G401.6 (cell line): ENCODE measurements around the gene CTIF.

Experiments used
- FAIRE-seq: peaks from 2 replicates; lab custom pipeline; 2012; peaks lifted over from hg19 to GRCh38; lab: Jason Lieb, UNC

Gene CTIF

DNA sequence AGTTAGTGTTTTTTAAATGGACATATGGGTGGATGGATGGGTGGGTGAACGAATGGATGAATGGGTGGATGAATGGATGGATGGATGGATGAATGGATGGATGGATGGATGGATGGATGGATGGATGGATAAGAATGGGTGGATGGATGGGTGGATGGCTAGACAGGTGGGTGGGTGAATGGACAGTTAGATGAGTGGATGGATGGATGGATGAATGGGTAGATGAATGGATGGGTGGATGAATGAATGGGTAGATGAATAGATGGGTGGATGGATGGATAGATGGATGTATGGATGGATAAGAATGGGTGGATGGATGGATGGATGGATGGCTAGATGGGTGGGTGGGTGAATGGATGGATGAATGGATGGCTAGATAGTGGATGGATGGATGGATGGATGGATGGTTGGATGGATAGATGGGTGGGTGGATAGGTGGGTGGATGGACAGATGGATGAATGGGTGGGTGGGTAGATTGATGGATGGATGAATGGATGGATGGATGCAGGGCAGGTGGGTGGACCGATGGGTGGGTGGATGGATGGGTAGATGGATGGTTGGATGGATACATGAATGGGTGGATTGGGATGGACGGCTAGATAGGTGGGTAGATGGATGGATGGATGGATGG lies 64.0 kb downstream of the CTIF start:
- FAIRE-seq, result no peak

DNA sequence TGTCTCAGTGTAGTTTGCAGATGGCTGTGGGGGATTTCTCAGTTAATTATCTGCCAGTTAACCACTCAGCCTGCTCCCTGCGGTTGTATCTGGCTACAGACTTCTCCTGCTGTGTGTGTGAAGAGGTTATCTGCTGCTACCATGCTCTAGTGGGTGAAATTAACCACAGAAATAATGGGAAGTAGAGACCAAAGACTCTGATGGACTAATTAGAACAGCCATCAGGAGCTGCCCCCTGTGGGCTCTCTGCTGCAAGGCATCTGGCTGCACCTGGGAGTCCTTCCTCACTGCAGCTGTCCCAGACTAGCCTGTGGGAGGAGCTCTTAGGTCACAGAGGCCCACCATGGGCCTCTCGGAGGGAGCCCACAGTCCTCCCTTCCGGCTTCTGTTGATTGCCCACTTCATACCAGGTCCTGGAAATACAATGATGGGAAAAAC lies 66.6 kb downstream of the CTIF start:
- no peak for FAIRE-seq

DNA sequence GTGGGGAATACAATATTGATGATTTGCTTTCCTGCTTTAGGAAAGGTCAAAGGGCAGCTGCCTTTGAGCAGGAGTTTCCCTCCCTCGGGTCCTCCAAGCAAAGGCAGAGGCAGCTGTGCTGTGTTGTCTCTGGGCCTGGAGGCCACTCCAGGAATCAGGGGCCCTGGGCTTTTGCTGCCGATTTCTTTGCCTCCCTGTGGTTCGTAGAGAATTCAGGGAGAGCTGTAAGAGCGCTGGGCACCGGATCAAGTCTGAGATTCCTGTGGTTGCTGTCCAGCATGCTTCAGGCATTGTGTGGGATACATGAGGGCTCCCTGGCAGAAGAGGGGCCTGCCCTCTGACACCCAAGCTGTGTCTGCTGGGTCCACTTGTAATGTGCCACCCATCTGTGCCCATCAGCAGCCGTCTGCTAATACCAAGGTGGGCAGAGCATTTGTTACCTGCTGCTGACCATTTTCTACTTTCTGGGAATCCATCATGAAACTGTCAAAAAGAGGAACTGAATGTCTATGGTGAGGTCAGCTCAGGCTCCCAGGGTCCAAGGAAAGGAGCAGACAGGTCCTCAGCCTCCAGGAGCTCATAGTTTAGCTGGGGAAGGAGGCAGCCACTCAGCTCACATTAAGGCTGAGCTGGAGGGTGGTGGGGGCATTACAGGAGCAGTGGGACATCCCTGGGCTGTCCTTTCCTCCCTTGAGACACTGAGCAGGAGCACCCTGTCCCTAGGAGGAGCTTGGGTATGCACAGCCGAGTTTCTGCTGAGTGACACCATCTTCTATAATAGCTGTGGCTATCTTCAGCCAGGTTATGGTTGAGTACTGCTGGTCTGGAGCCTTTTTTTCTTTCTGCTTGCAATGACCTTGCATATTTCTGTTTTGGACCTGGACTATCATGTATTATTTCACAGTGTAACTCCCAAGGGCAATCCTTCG lies 68.5 kb downstream of the CTIF start:
- FAIRE-seq, result no peak

DNA sequence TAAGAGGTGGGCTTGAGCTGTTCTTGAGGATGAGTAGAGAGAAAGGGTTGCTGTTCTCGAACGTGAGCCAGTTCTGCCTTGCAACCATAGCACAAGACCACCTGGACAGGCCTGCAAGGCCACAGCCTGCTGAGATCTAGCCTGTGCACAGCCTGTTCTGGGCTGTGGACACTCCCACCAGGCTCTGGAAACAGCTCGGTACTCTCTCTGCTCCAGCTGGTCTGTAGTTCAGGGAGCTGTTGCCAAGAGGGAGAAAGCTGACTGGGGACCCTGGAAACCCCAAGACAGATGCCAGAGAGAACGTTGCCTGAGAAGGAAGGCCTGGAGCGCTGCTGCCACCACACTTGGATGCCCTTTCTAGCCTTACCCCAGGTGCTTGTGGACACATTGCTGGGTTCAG lies 69.8 kb downstream of the CTIF start:
- FAIRE-seq, result no peak

DNA sequence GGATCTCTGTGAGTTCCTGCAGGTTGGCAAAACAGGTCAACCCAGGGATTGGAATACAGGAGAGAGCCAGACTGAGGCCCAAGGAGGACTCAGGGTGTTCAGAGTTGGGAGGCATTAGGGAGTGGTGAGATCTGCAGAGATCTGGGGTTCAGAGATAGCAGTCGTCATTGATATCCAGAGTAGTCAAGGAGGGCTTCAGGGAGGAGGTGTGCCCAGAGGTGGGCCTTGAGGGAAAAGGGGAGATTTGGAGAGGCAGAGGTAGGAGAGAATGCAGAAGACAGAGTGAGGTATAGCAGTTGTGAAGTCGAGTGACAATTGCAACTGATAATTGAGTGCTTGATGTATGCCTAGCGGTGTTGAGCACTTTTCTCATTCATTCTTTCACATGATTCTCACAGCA lies 70.3 kb downstream of the CTIF start:
- FAIRE-seq, result no peak

DNA sequence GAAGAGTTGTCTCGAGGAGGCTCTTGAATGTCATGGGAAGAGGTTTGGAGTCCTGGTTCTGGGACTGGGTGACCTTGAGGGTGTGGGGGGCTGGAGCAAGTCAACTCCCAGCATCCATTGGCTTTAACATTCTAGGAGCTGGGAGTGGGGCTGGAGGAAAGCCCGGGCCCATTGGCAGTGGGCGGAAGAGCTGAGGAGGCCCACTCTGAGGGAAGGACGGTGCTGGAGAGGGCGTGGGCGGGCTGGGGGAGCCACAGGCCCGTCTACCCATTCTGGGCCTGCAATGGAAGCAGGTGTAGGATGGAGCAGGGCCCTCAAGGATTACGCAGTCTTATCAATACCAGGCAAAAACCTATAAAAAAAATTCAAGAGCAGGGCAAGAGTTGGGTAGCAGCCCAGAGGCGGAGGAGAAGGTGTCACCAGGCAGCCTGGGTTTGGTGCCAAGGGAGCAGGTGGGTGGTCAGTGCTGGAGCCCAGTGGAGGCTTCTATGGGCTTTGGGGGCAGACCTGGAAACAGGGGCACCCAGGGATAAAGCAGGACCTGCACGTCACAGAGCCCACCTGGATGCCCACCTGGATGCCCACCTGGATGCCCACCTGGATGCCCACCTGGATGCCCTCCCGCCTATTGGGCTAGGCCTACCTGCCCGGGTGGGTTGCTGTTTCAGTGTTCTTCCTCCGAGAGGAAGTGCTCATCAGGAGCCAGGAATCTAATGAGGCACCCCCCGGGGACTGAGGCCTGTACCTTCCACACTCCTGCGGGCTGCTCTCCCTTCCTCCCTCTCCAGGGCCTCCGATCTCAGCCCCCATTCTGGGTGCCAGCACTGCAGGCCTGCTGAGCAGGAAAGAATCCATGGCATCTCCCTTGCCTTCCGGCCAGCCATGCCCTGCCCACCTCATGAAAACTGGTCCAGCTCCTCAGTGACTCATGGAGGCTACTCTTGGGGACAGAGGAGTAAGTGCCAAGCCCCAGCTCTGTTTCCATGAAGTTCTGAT lies 71.3 kb downstream of the CTIF start:
- FAIRE-seq, result no peak

DNA sequence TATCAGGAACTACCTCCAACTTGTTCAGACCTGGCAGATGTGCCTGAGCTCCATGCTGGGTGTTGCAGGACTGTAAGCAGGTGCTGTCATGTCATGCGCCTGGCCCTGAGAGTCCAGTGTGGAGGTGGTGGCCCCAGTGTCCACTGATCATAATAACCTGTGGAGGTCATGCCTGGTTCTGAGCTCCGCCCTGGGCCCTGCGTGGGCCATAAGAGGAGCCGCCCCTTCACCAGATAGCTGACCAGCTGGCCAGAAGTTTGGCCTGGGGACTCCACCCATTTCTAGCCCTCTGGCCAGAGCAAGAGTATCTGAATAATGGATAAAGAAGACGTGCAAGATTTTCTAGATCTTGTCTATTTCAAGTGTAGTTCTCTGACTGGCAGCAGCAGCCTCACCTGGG lies 72.4 kb downstream of the CTIF start:
- no peak for FAIRE-seq

DNA sequence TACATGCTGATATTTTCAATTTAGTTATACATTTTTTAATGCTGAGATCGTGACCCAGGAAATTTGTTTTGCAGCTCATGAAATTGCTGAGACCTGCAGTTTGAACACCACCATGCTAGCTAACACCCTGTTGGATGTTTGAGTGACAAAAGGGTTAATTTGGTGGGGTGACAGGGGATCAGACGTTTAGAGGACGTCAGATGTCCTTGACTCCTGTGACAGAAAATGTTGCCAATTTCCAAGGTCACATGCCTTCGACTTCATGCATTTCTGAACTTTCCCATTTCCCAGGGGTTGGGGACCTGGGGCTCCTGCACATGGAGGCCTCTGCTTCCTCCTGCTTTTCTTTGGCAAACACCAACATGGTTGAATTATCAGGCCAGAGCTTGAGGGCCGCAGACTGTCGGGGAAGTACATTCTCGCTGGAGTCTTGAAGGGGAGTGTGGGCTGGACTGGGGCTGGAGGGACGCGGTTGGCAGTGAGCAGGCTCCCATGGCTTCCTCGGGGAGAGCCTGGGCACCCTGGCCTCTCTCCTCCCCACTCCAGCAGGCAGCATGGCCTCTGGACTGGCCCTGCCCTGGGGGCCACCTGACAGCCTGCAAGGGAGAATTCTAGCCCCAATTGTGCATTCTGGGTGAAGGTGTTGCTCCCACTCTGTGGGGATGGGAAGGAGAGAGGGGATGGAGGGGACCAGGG lies 73.1 kb downstream of the CTIF start:
- FAIRE-seq, result no peak

DNA sequence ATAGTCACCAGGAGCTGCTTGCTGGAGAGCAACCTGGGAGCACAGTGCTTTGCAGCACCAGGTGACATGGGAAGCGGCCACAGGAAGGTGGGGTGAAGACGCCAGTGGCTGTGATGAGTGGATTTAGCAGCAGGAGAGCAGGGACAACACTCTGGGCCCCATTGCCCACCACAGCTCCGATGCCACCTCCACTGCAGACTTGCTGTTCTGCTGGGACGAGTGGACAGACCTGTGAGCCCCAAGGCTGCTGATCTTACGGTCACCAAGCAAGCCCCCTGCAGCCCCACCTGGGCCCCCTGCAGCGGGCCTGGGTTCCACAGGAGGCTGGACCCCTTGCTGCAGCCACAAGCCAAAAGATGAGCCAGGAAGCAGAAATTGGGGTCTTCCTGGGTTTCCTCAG lies 73.7 kb downstream of the CTIF start:
- no peak for FAIRE-seq

DNA sequence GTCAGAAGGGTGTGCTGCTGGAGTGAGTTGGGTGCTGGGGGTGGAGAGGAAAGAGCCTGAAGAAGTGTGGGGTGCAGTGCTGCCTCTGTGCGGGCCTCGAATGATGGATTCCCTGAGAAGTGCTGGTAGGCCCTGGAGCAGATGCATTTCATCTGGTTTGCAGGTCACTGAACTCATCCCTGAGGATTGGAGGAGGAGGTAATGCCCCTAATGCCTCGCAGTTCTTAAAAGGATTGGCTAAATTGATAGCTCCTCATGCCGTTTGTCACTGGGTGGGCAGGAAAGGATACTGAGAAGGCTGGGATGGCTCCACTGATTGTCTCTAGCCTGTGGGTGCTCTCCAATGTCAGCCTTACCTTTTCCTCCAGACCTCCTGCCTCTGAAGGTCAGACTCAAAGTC lies 74.1 kb downstream of the CTIF start:
- FAIRE-seq, result no peak

DNA sequence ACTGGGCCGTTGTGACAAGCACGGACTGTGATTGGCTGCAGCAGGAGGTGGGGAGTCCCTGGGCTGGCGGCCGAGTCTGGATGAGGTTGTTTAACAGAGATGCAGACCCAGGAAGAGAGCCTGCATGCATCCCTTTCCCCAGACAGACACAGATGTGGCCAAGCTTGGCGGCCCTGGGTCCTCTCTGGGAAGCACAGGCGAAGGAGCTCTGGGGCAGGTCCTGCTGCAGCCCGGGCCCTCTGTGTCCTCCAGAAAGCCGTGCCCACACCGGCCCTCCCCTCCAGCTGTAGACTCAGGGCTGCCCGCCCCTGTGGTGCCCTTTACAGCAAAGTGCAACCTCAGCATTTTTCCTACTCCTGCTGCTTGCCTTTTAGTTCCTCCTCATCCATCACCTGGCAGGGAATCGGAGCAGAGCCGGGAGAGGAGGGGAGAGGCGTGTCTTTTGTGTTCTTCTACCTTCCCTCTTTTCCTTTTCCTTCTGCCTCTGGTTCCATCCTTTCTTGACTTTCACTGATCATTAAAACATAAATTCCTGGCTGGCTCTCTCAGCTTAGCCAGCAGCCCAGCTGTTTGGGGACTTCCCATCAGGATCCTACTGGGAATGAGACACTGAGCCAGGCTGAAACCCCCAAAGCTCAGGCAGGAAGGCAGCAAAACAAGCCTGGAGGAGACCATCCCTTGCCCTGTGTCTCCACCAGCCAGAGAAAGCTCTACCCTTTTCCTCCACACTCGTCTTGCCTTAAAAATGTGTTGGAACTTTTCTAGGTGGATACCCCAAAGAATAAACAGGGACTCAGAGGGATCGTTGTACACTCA lies 75.0 kb downstream of the CTIF start:
- FAIRE-seq, result no peak

DNA sequence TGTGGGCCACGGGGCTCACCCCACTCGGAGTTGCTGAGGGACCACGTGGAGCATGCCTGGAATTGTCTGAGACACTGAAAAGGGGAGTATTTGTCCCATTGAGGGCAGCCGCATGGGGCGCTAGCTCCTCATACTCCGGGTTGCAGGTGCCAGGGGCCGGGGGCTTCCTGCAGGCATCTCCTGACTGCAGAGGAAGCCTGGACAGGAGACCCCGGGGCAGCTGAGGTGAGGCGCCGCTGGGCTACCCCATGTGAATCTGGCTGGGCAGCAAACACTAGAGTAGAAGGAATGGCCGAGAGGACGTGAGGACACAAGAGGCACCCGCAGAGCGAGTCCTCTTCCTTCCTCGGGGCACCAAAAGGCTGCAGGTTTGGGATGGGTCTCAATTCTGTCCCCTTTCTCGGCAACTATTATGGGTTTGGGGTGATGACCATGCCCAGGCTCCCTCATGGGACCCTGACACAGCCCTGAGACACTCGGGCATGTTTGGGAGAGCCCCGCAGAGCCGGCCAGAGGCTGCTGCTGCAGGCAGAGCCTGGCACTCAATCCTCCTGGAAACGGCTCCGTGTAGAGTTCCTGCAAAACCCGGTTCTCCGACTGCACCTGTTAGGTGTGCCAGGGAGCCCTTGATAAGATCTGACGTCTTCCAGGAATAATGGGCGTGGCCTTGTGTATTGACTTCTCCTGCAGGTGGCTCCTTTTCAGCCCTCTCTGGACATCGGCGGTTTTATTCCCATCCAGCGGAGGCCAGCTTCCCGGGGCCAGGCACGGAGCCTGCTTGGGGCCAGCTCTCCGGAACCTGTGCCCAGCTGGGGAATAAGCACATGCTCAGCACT lies 77.0 kb downstream of the CTIF start:
- no peak for FAIRE-seq

DNA sequence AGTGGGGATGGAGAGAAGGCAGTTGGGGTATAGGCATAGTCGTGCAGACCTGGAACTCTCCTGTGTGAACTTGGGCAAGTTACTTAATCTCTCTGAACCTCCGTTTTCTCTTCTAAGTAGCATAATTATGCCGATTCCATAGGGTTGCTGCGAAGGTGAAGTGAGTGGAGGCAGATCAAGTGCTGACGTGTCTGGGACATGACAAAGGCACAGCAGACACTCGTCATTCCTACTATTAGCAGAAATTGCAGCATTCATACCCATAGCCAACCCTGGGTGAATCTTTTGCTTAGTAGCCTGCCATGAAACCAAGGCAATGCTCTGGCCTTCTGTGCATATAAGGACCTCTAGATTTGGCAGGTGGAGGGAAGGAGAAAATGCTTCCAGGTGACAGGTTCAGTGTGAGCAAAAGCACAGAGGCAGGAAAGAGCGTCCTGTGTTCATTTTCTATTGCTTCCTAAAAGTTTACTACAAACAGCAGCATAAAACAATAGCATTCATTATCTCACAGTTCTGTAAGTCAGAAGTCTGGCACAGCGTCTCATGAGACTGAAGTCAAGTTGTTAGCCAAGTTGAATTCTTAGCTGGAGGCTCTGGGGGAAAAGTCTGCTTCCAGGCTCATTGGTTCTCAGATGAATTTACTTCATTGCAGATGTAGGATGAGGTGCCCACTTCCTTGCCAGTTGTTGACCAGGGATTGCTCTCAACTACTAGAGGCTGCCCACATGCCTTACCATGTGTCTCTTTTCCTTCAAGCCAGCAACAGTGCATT lies 77.8 kb downstream of the CTIF start:
- FAIRE-seq, result no peak

DNA sequence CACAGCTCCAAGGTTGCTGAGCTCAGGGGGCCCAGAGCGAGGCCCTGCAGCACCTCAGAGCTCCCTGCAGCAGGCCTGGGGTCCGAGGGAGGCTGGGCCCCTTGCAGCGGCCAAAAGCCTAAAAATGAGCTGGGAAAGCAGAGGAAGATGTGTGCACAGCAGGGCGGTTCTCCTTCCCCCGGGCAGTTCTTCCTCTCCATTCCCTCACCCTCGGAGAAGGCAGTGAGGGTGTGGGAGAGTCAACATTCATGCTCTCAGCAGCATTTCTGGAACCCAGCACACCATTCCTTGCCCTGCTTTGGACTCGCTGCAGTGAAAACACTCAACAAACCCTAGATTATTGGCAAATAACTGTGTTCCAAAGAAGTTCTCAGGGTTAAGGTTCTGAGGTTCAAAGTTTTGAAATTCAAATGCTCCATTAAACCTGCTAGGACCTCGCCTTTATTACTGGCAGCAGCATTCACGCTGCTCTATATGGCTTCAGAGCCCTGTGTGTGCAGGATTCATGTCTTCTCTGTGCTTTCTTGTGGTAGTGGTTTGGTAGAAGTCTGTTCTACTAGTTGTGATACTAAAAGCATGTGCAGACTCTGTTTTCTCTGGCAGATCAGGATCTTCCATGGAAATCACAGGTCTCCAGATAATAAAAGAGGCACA lies 79.1 kb downstream of the CTIF start:
- FAIRE-seq, result no peak

DNA sequence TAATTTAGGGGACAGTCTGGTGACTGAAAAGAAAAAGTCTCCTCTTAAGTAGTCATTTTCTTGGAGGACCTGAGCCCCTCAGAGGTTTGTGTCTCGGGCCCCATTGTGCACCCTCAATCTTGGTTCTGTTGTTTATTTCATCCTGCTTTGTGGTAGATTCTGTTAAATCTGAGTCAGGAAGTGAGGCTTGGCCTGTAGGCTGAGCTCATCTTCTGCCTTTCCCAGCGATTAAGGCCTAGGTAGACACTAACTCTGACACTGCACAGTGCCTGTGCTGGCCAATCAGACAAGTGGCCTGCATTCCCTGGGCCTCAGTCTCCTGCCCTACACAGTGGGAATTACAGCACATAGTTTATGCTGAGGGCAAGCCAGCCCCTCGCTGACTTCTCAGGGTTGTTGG lies 80.2 kb downstream of the CTIF start:
- no peak for FAIRE-seq

DNA sequence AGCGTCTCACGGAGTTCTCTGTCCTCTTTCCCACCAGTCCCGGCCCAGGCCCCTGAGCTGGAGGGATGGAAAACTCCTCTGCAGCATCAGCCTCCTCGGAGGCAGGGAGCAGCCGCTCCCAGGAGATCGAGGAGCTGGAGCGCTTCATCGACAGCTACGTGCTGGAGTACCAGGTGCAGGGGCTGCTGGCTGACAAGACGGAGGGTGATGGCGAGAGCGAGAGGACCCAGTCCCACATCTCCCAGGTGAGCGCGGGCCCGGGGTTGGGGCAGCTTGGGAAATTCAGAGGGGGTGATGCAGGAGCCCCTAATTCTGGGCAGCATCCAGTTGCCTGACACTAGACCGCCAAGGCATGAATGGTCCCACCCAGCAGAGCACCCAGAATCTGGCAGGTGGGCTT lies 80.7 kb downstream of the CTIF start:
- FAIRE-seq, result no peak

DNA sequence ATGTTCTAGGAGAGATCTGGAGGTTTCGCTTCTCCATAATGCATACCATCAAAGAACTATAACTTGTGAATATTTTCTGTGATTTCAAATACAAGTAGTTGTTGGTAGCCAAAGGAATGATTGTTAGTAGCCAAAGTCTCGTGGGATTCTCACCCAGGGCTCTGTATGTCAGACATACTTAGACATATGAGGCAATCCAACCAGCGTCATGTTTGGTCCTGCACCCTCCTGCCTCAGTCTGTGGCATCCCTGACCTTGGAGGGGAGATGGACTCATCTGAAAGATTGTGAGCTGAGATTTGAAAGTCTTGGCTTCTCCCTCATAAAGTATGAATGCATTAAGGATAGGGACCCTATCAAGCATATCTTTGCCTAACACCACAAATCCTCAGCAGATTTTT lies 81.2 kb downstream of the CTIF start:
- no peak for FAIRE-seq

DNA sequence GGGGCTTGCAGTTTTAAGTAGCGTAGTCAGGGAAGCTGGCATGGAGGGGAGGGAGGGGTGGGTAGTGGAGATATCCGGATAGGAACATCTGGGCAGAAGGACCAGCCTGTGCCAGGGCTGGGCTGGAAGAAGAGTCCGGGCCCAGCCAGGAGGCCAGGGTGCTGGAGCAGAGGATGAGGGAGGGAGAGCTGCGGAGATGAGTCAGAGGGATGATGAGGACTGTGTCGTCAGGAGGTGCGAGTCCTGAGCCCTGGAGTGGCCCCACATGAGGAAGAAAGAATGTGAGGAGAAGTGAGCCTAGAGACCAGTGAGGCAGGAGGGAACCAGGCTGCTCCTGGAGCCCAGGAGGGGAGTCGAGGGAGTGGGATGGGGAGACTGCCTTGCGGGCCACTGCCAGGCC lies 82.4 kb downstream of the CTIF start:
- FAIRE-seq, result no peak
